HepG2 (cell line): Measurements from ENCODE around the gene FBXL22. TPM values are rescaled to one million over a fixed set of nuclear protein-coding genes. Genes with fewer than 3 reads are reported as not detected.

Experiments
- FOSL2 ChIP-seq: sonication (generic); formaldehyde crosslinking; IDR thresholded peaks from 2 replicates; pipeline ENCODE4 v1.4.0; 2020; ENCODE audit warnings: missing genetic modification reagents
- GATAD1 ChIP-seq: IDR thresholded peaks from 2 replicates; pipeline ENCODE4 v1.6.1; 2016; ENCODE audit warnings: missing genetic modification reagents, missing compliant biosample characterization
- HIVEP1 ChIP-seq: sonication (generic); formaldehyde crosslinking; IDR thresholded peaks from 2 replicates; pipeline ENCODE4 v1.4.0; 2020; ENCODE audit warnings: mild to moderate bottlenecking, missing genetic modification reagents
- LCORL ChIP-seq, 2 experiments: fragments of 450-650 bp in 1 of 2; sonication (generic) in 1 of 2; formaldehyde crosslinking in 1 of 2; IDR thresholded peaks; 2 replicates each; pipeline versions ENCODE4 v1.5.0 to v1.6.1; 2017 to 2020; ENCODE audit warnings: antibody characterized with exemption in 1 of 2, missing genetic modification reagents in 1 of 2
- NCOA5 ChIP-seq: sonication (generic); formaldehyde crosslinking; IDR thresholded peaks from 2 replicates; pipeline ENCODE4 v1.4.0; 2020; ENCODE audit warnings: missing genetic modification reagents
- NFRKB ChIP-seq: fragments of 450-650 bp; IDR thresholded peaks from 2 replicates; pipeline ENCODE4 v1.6.1; 2017
- NFYC ChIP-seq: IDR thresholded peaks from 2 replicates; pipeline ENCODE4 v1.6.1; 2016; ENCODE audit warnings: missing genetic modification reagents, missing compliant biosample characterization
- SIX1 ChIP-seq: sonication (generic); formaldehyde crosslinking; IDR thresholded peaks from 2 replicates; pipeline ENCODE4 v1.4.0; 2020; ENCODE audit warnings: missing genetic modification reagents, borderline replicate concordance
- SNRNP70 ChIP-seq: fragments of 200-400 bp; formaldehyde crosslinking; IDR thresholded peaks from 2 replicates; pipeline ENCODE4 v1.6.1; 2017; ENCODE audit warnings: mild to moderate bottlenecking, low read depth, low read length, moderate library complexity
- TCF7L2 ChIP-seq: IDR thresholded peaks from 2 replicates; pipeline ENCODE4 v1.6.1; 2011; ENCODE audit warnings: mild to moderate bottlenecking, low read depth, low read length, moderate library complexity
- ZFP41 ChIP-seq: sonication (generic); formaldehyde crosslinking; IDR thresholded peaks from 2 replicates; pipeline ENCODE4 v1.4.0; 2020; ENCODE audit warnings: mild to moderate bottlenecking, missing genetic modification reagents, borderline replicate concordance
- ZNF12 ChIP-seq: sonication (generic); formaldehyde crosslinking; IDR thresholded peaks from 2 replicates; pipeline ENCODE4 v1.5.0; 2020; ENCODE audit warnings: missing genetic modification reagents
- ZNF121 ChIP-seq: sonication (generic); formaldehyde crosslinking; IDR thresholded peaks from 2 replicates; pipeline ENCODE4 v1.5.0; 2020; ENCODE audit warnings: mild to moderate bottlenecking, missing genetic modification reagents
- ZNF20 ChIP-seq: sonication (generic); formaldehyde crosslinking; IDR thresholded peaks from 2 replicates; pipeline ENCODE4 v1.4.0; 2020; ENCODE audit warnings: mild to moderate bottlenecking, moderate library complexity, missing genetic modification reagents
- ZNF207 ChIP-seq: fragments of 450-650 bp; IDR thresholded peaks from 2 replicates; pipeline ENCODE4 v1.6.1; 2016; ENCODE audit warnings: antibody characterized with exemption, borderline replicate concordance
- ZNF30 ChIP-seq: sonication (generic); formaldehyde crosslinking; IDR thresholded peaks from 2 replicates; pipeline ENCODE4 v1.5.0; 2020; ENCODE audit warnings: mild to moderate bottlenecking, missing genetic modification reagents
- ZNF501 ChIP-seq: sonication (generic); formaldehyde crosslinking; IDR thresholded peaks from 2 replicates; pipeline ENCODE4 v1.5.1; 2020; ENCODE audit warnings: mild to moderate bottlenecking, moderate library complexity, missing genetic modification reagents
- polyA plus RNA-seq, 8 experiments: library from polyadenylated mRNA; depleted of rRNA in 3 of 8; stranded (reverse) in 7 of 8; unstranded in 1 of 8; fragments of >200 nt; fragmentation: Illumina TruSeq in 4 of 8; extraction: Trizol in 4 of 8; gene quantifications; 2 replicates each; pipeline versions ENCODE4 v1.2.1 to v1.2.3, GENCODE V29; 2011 to 2016; ENCODE audit warnings: low read depth in 4 of 8, missing spikeins in 1 of 8, mixed read lengths in 1 of 8; ENCODE audit not compliant: insufficient read depth in 1 of 8
- total RNA-seq, 5 experiments: library from RNA; depleted of rRNA; stranded (reverse); fragments of >200 nt; fragmentation: Illumina TruSeq; extraction: Trizol; gene quantifications; 2 replicates each; pipeline ENCODE4 v1.2.3, GENCODE V29; 2016; ENCODE audit warnings: low read depth in 1 of 5
- TF ChIP-seq, protein P1 (sequence below): fragments of 450-650 bp; IDR thresholded peaks from 2 replicates; pipeline ENCODE4 v1.6.1; 2017; ENCODE audit warnings: mild to moderate bottlenecking
- TF ChIP-seq, protein P2 (sequence below): sonication (generic); IDR thresholded peaks from 2 replicates; pipeline ENCODE4 v1.6.1; 2016; ENCODE audit warnings: low read depth, borderline replicate concordance
- TF ChIP-seq, protein P3 (sequence below): sonication (generic); formaldehyde crosslinking; IDR thresholded peaks from 2 replicates; pipeline ENCODE4 v1.4.0; 2020; ENCODE audit warnings: mild to moderate bottlenecking, missing genetic modification reagents
- TF ChIP-seq, protein P4 (sequence below): sonication (generic); formaldehyde crosslinking; IDR thresholded peaks from 2 replicates; pipeline ENCODE4 v1.4.0; 2020; ENCODE audit warnings: missing genetic modification reagents
- TF ChIP-seq, protein P5 (sequence below): sonication (generic); formaldehyde crosslinking; conservative IDR thresholded peaks from 2 replicates; pipeline ENCODE4 v1.4.0; 2020; ENCODE audit warnings: missing genetic modification reagents

FBXL22 gene
- total and polyA plus RNA-seq, 2 of the 13 experiments (the other 11 are each of a cell fraction or from before 2014, with no cell fraction given), result 0.15 to 0.33 TPM

DNA sequence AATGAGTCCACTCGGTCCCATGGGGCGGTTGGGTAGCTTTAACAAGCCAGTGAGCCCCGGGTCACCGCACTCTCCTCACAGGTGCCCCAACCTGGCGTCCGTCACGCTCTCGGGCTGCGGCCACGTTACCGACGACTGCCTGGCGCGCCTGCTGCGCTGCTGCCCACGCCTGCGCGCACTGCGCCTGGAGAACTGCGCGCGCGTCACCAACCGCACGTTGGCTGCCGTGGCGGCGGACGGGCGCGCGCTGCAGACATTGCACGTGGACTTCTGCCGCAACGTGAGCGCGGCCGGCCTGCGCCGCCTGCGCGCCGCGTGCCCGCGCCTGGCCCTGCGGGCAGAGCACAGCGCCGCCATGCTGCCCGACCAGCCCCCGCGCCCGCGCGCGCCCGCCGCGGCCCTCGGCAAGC lies 3.4 kb downstream of the FBXL22 start (continued):
- no peak for TF ChIP-seq TCF7L2
- TF ChIP-seq ZNF12 (CRISPR knock-in tag), result 0 out of 2 replicates have a peak, but pooled peaks have one; percentile 41
- TF ChIP-seq GATAD1 (CRISPR knock-in tag), result peak; percentile 69
- TF ChIP-seq ZNF30 (CRISPR knock-in tag), result no peak
- TF ChIP-seq, protein P1, sequence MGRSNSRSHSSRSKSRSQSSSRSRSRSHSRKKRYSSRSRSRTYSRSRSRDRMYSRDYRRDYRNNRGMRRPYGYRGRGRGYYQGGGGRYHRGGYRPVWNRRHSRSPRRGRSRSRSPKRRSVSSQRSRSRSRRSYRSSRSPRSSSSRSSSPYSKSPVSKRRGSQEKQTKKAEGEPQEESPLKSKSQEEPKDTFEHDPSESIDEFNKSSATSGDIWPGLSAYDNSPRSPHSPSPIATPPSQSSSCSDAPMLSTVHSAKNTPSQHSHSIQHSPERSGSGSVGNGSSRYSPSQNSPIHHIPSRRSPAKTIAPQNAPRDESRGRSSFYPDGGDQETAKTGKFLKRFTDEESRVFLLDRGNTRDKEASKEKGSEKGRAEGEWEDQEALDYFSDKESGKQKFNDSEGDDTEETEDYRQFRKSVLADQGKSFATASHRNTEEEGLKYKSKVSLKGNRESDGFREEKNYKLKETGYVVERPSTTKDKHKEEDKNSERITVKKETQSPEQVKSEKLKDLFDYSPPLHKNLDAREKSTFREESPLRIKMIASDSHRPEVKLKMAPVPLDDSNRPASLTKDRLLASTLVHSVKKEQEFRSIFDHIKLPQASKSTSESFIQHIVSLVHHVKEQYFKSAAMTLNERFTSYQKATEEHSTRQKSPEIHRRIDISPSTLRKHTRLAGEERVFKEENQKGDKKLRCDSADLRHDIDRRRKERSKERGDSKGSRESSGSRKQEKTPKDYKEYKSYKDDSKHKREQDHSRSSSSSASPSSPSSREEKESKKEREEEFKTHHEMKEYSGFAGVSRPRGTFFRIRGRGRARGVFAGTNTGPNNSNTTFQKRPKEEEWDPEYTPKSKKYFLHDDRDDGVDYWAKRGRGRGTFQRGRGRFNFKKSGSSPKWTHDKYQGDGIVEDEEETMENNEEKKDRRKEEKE, result no peak
- TF ChIP-seq, protein P2, sequence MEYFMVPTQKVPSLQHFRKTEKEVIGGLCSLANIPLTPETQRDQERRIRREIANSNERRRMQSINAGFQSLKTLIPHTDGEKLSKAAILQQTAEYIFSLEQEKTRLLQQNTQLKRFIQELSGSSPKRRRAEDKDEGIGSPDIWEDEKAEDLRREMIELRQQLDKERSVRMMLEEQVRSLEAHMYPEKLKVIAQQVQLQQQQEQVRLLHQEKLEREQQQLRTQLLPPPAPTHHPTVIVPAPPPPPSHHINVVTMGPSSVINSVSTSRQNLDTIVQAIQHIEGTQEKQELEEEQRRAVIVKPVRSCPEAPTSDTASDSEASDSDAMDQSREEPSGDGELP, result no peak
- TF ChIP-seq, protein P3, sequence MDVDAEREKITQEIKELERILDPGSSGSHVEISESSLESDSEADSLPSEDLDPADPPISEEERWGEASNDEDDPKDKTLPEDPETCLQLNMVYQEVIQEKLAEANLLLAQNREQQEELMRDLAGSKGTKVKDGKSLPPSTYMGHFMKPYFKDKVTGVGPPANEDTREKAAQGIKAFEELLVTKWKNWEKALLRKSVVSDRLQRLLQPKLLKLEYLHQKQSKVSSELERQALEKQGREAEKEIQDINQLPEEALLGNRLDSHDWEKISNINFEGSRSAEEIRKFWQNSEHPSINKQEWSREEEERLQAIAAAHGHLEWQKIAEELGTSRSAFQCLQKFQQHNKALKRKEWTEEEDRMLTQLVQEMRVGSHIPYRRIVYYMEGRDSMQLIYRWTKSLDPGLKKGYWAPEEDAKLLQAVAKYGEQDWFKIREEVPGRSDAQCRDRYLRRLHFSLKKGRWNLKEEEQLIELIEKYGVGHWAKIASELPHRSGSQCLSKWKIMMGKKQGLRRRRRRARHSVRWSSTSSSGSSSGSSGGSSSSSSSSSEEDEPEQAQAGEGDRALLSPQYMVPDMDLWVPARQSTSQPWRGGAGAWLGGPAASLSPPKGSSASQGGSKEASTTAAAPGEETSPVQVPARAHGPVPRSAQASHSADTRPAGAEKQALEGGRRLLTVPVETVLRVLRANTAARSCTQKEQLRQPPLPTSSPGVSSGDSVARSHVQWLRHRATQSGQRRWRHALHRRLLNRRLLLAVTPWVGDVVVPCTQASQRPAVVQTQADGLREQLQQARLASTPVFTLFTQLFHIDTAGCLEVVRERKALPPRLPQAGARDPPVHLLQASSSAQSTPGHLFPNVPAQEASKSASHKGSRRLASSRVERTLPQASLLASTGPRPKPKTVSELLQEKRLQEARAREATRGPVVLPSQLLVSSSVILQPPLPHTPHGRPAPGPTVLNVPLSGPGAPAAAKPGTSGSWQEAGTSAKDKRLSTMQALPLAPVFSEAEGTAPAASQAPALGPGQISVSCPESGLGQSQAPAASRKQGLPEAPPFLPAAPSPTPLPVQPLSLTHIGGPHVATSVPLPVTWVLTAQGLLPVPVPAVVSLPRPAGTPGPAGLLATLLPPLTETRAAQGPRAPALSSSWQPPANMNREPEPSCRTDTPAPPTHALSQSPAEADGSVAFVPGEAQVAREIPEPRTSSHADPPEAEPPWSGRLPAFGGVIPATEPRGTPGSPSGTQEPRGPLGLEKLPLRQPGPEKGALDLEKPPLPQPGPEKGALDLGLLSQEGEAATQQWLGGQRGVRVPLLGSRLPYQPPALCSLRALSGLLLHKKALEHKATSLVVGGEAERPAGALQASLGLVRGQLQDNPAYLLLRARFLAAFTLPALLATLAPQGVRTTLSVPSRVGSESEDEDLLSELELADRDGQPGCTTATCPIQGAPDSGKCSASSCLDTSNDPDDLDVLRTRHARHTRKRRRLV (CRISPR knock-in tag), result no peak
- 0 out of 2 replicates have a peak, but pooled peaks have one; percentile 19 for TF ChIP-seq FOSL2 (CRISPR knock-in tag)
- TF ChIP-seq NFRKB, result no peak
- no peak for TF ChIP-seq ZNF20 (CRISPR knock-in tag)
- TF ChIP-seq, protein P4, sequence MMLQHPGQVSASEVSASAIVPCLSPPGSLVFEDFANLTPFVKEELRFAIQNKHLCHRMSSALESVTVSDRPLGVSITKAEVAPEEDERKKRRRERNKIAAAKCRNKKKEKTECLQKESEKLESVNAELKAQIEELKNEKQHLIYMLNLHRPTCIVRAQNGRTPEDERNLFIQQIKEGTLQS (CRISPR knock-in tag), result no peak
- no peak for TF ChIP-seq SNRNP70
- TF ChIP-seq ZNF501 (CRISPR knock-in tag), result no peak
- TF ChIP-seq NCOA5, result no peak
- no peak for TF ChIP-seq NFYC (CRISPR knock-in tag)
- no peak for TF ChIP-seq ZNF207
- peak; percentile 55; the same call in 1 of the 2 replicates for TF ChIP-seq ZNF121 (CRISPR knock-in tag)
- TF ChIP-seq, protein P5, sequence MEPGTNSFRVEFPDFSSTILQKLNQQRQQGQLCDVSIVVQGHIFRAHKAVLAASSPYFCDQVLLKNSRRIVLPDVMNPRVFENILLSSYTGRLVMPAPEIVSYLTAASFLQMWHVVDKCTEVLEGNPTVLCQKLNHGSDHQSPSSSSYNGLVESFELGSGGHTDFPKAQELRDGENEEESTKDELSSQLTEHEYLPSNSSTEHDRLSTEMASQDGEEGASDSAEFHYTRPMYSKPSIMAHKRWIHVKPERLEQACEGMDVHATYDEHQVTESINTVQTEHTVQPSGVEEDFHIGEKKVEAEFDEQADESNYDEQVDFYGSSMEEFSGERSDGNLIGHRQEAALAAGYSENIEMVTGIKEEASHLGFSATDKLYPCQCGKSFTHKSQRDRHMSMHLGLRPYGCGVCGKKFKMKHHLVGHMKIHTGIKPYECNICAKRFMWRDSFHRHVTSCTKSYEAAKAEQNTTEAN (CRISPR knock-in tag), result peak; percentile 68; the same call in 1 of the 2 replicates
- no peak for TF ChIP-seq LCORL (IDR thresholded peaks at IDR 0.05)
- no peak for TF ChIP-seq LCORL (CRISPR knock-in tag; IDR thresholded peaks at IDR 0.05)
- no peak for TF ChIP-seq SIX1 (CRISPR knock-in tag)
- TF ChIP-seq HIVEP1 (CRISPR knock-in tag), result no peak
- TF ChIP-seq ZFP41 (CRISPR knock-in tag), result peak; percentile 11
